Measurements from ENCODE around the gene CARS2.
"Not testable (repeated sequence)": the region's sequence is repeated elsewhere in the genome, so short reads cannot be mapped to it uniquely, and the experiment has no call there.

The CARS2 gene

GRCh38 chr13:110638257-110638656, 67.7 kb downstream of the CARS2 start:
- DNase-seq (ENCODE audit: low read depth in 2 of 2), result no peak

GRCh38 chr13:110637747-110638146, 68.2 kb downstream of the CARS2 start:
- DNase-seq (ENCODE audit: low read depth in 2 of 2), result no peak

- no peak for DNase-seq (ENCODE audit: low read depth in 2 of 2)
Measured at GRCh38 chr13:110637275-110637674, 68.6 kb downstream of the CARS2 start.

DNA sequence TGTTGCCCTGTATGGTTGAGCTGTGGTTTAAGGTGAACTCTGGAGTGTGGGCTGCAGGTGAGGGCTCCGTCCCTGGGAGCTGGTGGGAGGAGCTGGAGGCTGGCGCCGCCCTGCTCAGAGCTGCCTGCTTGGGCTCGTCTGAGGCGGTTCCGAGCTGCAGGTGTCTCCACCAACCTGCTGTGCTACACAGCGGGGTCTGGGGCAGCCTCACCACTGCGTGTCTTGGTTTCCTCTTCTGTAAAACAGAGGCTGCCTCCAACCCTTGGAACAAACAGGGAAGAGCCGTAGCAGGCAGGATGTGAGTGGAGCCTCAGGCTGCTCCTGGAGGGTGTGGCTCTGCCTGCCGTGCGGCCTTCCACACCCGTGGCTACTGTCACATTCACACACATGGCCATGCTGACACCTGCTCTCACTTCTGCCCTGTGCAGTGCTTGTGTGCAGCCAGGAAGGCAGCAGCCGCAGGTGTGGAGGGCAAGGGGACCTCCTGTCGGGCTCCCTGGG, 69.2 kb downstream of the CARS2 start:
- DNase-seq (ENCODE audit: low read depth in 2 of 2), result no peak

- DNase-seq (ENCODE audit: low read depth in 2 of 2), result no peak
Measured at GRCh38 chr13:110636053-110636475, 69.9 kb downstream of the CARS2 start.

DNA sequence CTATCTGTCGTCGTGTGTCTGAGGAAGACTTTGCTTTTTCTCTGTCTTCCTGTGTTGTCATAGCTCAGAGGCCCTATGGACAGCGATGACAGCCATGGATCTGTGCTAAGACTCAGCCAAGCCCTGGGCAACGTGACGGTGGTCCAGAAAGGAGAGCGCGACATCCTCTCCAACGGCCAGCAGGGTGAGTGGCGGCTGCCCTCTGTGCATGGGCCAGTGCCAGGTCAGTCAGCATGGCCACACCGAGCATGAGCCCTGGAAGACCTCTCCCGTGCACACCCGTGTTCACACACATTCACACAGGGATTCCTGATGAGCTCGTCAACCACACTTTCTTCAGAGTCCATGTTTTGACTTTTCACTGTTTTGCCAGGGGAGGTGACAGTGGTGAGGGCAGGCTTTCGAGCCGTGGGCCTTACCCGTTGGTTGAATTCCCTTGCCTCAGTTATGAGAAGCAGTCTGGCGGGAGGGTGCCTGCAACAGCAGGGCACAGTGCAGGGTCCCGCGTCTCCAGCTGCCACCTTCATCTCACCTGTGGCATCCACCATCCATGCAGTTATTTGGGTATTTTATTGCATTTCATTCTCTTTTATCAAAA, 70.4 kb downstream of the CARS2 start:
- no peak for DNase-seq (ENCODE audit: low read depth in 2 of 2)

DNA sequence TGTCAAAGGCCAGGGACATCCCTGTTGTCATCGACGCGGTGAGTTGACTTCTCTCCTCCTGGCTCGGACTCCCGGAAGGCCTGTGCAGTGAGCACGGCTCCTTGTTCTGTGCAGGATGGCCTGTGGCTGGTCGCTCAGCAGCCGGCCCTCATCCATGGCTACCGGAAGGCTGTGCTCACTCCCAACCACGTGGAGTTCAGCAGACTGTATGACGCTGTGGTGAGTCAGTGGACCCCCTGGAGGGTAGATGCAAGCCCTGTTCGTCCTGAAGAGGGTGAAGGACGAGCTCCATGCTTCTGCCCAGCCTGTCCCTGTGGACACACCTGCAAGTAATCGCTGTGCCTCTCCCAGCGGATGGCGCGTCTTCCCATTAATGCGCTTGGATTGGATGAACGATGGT, 71.4 kb downstream of the CARS2 start:
- no peak for DNase-seq (ENCODE audit: low read depth in 2 of 2)

DNA sequence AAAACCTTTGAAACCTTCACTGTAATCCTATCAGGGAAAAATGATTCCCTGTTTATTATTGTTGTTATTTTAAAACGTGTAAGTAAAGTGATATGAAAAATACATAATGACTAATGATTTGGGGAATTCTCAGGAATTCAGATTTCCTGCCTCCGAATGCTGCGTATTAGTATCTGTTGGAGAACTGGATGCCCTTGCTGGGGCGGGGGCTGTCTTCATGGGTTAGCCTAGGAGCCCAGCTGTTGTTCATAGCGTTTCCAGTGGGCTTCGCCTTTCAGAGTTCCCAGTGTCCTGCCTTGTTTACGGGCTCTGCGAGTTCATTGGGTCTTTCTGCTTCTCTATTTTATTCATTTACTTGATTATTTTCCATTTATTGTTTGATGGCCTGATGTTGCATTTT, 72.1 kb downstream of the CARS2 start:
- DNase-seq (ENCODE audit: low read depth in 2 of 2), result no peak

DNA sequence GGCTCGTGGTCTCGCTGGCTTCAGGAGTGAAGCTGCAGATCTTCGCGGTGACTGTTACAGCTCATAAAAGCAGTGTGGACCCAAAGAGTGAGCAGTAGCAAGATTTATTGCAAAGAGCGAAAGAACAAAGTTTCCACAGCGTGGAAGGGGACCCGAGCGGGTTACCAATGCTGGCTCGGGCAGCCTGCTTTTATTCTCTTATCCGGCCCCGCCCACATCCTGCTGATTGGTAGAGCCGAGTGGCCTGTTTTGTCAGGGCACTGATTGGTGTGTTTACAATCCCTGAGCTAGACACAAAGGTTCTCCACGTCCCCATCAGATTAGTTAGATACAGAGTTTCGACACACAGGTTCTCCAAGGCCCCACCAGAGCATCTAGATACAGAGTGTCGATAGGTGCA, 73.7 kb downstream of the CARS2 start:
- not testable (repeated sequence) for DNase-seq (ENCODE audit: low read depth in 2 of 2)

DNA sequence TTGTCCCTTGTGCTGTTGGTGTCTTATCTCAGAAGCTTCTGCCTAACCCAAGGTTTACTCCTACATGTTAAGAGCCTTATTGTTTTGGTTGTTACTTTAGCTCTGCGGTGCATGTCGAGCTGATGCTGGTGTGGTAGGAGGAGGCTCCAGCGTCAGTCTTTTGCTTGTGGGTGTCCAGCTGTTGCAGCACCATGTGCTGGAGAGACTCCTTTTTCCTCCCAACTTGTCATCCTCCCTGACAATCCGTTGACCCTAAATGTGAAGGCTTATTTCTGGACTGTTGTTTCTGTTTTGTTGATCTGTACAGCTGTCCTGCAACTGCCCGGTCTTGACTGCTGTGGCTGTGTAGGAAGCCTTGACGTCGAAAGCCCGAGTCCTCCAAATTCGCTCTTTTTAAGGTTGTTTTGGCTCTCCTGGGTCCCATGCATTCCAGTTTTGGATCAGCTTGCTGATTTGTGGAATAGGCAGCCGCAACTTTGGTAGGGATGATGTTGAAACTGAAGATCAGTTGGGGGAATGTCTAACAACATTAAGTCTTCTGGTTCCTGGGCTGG, 75.3 kb downstream of the CARS2 start:
- no peak for DNase-seq (ENCODE audit: low read depth in 2 of 2)

DNA sequence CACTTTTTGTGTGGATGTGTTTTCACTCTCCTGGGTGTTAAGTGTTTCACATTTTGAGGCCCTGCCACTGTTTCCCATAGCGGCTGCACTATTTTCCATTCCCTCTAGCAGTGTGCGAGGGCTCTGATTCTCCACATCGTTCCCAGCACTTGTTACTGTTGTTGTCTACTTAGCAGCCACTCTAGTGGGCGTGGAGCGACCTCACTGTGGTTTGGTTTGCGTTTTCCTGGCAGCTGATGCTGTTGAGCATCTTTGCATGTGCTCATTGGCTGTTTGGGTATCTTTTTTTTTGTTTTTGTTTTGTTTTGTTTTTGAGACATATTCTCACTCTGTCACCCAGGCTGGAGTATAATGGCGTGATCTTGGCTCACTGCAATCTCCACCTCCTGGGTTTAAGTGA, 76.2 kb downstream of the CARS2 start:
- DNase-seq (ENCODE audit: low read depth in 2 of 2), result no peak

DNA sequence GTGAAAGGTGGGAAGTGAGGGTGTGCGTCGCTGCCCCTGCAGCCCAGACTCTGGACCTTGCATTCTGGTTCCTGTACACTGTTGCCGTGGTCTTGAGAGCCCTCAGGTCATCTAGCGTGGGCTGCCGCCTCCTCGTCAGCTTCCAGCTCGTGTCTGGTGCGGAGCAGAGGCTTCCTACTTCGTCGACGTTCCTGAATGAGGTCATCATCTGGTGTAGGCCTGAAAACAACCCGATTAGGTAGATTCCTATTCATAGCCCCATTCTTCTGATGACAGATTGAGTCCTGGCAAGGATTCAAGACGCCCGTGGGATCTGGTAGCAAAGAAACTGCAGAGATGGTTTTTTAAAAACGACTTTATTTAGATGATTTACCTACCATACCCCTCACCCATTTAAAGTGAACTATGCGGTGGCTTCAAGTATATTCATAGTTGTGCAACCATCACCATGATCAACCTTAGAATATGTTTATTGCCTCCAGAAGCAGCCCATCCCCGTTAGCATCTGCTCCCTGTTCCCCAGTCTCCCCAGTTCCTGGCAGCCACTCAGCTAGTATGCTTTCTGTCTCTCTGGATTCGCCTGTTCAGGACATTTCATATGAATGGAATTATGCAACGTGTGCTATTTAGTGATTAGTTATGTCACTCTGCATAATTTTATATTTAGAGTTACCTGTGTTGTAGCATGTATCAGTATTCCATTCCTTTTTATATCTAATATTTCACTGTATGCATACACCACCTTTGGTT, 76.8 kb downstream of the CARS2 start:
- DNase-seq (ENCODE audit: low read depth in 2 of 2), result no peak

- DNase-seq (ENCODE audit: low read depth in 2 of 2), result no peak
Measured at GRCh38 chr13:110628477-110628793, 77.5 kb downstream of the CARS2 start.

DNA sequence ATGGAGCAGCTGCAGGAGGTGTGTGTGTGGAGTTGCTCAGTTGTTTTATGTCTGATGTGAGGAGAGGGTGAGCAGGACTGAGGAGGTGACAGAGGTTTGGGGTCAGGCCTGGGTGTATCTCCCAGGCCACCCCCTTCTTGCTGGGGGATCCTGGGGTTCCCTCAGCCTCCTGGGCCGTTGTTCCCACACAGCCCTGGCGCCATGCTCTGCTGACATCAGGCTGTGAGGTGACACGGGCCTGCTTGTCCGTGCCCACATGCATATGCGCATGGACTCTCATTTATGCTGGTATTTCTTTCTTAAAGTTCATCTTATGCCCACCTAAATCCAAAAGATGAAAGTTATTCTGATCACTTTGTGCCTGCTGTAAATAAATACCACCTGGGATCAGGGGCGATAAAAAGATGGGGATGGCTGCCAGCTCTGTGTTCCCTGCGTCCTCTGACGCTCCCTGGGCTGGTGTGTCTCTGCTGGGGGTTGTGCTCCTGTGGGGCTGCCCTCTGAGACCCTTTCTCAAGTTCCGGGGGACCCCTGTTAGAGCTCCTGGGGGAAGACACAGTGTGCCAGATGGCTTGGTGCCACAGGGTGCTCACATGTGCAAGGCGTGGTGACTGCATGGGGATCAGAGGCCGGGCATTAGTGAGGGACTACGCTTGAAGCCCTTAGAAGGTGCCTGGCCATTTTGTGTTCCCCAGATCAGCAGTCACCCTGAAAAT, 78.0 kb downstream of the CARS2 start:
- no peak for DNase-seq (ENCODE audit: low read depth in 2 of 2)

DNA sequence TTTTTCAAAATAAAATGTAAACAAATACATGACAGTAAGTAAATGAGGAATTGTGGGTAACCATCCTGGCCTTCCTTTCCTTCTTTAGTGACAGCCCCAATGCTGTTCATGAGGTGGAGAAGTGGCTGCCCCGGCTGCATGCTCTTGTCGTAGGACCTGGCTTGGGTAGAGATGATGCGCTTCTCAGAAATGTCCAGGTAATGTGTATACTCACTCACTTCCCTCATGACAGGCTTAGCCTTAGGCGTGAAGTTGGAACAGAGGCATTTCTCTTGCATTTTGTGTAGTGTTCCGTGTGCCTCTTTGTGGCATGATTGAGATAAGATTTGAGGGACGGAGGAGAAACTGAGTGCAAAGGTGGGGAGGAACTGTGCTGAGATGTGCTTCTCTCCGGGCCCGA, 78.6 kb downstream of the CARS2 start:
- DNase-seq (ENCODE audit: low read depth in 2 of 2), result no peak

- no peak for DNase-seq (ENCODE audit: low read depth in 2 of 2)
Measured at GRCh38 chr13:110626521-110626920, 79.4 kb downstream of the CARS2 start.

- no peak for DNase-seq (ENCODE audit: low read depth in 2 of 2)
Measured at GRCh38 chr13:110625771-110626321, 80.1 kb downstream of the CARS2 start.

- no peak for DNase-seq (ENCODE audit: low read depth in 2 of 2)
Measured at GRCh38 chr13:110624766-110625756, 80.9 kb downstream of the CARS2 start.

DNA sequence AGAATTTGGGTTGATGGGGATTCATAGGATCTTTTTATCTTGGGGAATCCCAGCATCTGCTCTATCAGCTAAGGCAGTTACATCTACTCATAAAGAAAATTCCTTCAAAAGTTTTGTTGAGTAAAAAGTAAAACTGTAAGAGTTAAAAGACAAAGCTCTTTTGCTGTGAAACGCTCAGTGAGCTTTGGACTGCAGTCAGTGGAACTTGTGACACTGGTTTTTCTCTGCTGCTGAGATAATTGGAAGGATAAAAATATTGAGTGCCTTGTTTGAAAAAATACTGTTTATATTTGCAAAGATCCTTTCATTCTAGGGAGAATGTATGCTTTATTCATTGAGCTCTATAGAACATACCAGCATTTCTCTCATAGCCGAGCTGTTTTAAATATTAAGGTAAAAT, 85.3 kb downstream of the CARS2 start:
- DNase-seq (ENCODE audit: low read depth in 2 of 2), result no peak

- DNase-seq (ENCODE audit: low read depth in 2 of 2), result no peak
Measured at GRCh38 chr13:110618780-110619179, 87.1 kb downstream of the CARS2 start.

DNA sequence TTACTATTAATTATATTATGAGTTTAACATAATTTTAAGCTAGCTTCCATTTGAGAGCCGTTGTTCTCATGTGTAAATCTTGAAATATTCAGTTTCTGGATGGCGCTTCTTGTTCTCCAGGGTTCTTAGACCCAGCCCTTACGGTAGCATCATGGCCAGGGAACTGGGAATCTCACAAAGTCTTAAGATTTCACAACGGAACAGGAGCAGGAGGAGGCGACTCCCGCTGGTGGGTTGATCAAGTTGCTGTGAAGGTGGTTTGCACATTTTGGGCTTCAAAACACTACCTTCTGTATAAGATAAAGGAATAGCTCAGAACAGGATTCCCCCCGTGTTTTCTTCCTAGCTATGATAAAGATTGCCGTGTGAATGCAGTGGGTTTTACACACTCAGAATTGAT, 87.7 kb downstream of the CARS2 start:
- no peak for DNase-seq (ENCODE audit: low read depth in 2 of 2)

All from stimulated activated CD8-positive, alpha-beta memory T cell treated with anti-CD3 and anti-CD28 coated beads, Interleukin-2, amount 100 ng/mL, for 48 hours (primary cell).